Vagina (tissue), 2 donors: Measurements from ENCODE around the gene INSYN2A.

Experiments used
- POLR2A ChIP-seq, 2 donors: fragments of 450-650 bp; IDR thresholded peaks; one replicate each; pipeline ENCODE4 v1.6.1; 2017; ENCODE audit warnings: antibody characterized with exemption in 2 of 2, mild to moderate bottlenecking in 2 of 2, moderate library complexity in 2 of 2
- POLR2AphosphoS5 ChIP-seq, 2 donors: sonication (generic); formaldehyde crosslinking; IDR thresholded peaks; one replicate each; pipeline ENCODE4 v1.9.0; 2017; ENCODE audit warnings: antibody characterized with exemption in 2 of 2, mild to moderate bottlenecking in 2 of 2, low read depth in 1 of 2; ENCODE audit not compliant: insufficient read depth in 1 of 2
- TF ChIP-seq, protein P1 (sequence below), 3 experiments: fragments of 450-650 bp in 2 of 3; fragments of 200-600 bp in 1 of 3; sonication (generic) in 1 of 3; IDR thresholded peaks; one replicate each; pipeline ENCODE4 v1.5.1; 2017 to 2019; ENCODE audit warnings: antibody characterized with exemption in 3 of 3, mild to moderate bottlenecking in 2 of 3, moderate library complexity in 2 of 3

DNA sequence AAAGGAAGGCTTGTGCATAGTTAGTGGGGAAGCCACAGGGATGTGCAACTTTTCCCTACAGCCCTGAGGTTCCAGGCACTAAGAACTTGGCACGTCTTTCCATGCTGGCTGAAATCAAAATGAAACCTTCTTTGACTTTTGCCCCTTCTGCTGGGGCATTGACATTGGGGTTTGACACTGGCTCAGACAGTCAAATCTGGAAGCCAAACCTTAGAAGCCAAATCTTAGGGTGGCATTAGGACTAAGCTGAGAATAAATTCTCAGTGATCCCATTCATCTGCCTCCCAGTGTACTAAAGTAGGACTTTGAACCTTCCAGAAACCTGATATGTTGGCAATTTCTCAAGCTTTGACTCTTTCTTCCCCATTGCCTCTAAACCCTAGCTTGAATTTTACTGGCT is 31.3 kb upstream of the INSYN2A start:
- TF ChIP-seq POLR2A (IDR thresholded peaks at IDR 0.05) (no peak), POLR2AphosphoS5 (IDR thresholded peaks at IDR 0.05; ENCODE audit: insufficient read depth in 1 of 2, low read depth in 1 of 2) (no peak)
- TF ChIP-seq, protein P1, sequence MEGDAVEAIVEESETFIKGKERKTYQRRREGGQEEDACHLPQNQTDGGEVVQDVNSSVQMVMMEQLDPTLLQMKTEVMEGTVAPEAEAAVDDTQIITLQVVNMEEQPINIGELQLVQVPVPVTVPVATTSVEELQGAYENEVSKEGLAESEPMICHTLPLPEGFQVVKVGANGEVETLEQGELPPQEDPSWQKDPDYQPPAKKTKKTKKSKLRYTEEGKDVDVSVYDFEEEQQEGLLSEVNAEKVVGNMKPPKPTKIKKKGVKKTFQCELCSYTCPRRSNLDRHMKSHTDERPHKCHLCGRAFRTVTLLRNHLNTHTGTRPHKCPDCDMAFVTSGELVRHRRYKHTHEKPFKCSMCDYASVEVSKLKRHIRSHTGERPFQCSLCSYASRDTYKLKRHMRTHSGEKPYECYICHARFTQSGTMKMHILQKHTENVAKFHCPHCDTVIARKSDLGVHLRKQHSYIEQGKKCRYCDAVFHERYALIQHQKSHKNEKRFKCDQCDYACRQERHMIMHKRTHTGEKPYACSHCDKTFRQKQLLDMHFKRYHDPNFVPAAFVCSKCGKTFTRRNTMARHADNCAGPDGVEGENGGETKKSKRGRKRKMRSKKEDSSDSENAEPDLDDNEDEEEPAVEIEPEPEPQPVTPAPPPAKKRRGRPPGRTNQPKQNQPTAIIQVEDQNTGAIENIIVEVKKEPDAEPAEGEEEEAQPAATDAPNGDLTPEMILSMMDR (IDR thresholded peaks at IDR 0.05), result no peak
